ENCODE data around the gene ZNF462. TPM values are rescaled to one million over a fixed set of nuclear protein-coding genes. Genes with fewer than 3 reads are reported as not detected.
"Not testable (repeated sequence)": the region's sequence is repeated elsewhere in the genome, so short reads cannot be mapped to it uniquely, and the experiment has no call there.

ZNF462 gene
- total RNA-seq, 1 experiment from 2014 or later: 8.2 TPM

DNA sequence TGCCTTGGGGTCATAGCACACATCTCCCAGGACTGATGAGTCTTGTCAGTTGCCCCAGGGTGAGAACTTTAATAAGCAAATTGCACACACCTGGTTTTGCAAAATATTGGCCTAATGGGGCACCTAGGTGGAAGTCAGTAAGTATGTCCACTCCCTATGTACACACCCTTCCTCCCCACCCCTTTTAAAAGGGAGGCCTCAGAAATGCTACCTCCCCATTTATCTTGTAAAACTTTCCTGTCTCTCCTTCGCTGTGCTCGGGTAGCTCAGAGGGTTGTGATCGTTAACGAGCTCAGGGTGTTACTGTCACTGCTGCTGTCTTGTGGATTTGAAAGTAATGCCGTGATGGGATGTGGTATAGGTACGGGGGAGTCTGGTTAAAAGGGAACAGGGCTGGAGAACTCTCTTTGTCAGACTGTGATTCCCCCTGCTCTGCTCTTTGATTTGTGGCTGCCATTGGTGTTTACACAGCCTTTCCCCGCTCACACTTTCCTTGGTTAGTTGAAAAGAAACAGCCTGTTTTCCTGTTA is 26.2 kb downstream of the ZNF462 start:
- no peak for DNase-seq (ENCODE audit: low spot score)

DNA sequence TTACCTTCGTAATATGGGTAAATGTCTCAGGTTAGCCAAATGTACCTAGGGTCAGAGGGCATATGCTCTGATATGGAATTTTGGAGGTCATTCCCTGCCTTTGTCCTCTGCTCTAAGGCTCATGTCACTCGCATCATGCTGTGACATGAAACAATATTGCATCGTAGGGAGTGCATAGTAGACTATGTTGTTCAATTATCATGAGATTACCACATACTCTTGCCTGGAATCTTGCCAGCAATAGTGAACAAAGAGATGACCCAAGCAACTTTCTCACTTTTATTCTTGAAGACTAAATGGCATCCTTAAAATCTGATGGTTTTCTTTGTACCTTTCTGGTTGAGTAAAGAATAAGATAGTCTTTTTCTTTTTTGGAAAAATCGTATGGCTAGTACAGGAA is 27.6 kb downstream of the ZNF462 start:
- DNase-seq (ENCODE audit: low spot score): peak; percentile 9

DNA sequence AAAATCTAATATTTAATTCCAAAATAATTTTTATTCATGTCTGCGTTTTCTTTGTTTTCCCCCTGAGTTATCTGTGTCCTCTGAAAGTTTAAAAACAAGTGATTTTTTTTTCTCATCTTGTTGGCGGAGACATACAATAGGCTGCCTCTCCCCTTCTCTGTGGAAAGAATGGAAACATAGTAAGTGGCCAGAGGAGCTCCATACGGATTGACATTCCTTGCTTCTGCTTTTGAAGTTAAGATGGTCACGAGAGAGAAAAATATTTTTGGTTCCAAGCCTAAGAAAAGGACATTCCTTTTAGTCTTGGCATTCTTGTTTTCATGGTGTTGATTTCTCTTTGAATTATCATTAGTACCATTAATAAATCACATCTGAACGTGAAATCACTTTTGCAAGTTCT is 28.3 kb downstream of the ZNF462 start:
- no peak for DNase-seq (ENCODE audit: low spot score)

DNA sequence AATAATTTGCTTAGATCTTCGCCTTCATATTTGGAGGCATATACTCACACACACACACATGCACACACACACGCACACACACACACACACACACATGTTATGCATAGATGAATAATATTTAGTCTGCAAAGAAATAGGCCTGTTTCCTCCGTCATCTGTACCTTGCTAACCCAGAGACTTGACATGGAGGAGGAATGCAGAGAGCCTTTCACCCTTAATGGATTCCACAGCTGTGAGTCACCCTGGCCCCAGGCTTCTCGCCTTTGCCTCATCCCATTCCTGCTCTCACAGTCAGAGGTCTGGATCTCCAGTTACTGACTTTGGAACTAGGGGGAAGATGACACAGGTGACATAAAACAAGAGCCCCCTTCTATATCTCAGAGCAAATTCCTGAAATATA is 29.7 kb downstream of the ZNF462 start:
- peak; percentile 90 for DNase-seq (ENCODE audit: low spot score)

DNA sequence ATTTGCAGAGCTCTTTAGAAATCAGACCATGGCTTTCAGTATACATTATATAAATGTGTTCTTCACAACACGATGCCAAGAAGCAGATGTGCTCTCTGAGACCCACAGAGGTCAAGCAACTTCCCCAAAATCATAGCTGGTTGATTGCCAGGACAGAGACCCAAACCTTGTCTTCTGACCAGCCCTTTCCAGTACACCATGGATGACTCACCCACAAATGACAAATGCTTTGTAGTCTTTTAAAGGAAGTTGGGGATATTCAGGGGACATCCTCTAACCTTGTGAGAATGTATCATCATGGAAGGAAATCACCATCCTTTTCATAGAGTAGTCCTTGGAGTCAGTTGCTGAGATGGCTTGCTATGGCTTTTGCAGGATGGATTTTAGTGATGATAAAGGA is 30.1 kb downstream of the ZNF462 start:
- peak; percentile 42 for DNase-seq (ENCODE audit: low spot score)

DNA sequence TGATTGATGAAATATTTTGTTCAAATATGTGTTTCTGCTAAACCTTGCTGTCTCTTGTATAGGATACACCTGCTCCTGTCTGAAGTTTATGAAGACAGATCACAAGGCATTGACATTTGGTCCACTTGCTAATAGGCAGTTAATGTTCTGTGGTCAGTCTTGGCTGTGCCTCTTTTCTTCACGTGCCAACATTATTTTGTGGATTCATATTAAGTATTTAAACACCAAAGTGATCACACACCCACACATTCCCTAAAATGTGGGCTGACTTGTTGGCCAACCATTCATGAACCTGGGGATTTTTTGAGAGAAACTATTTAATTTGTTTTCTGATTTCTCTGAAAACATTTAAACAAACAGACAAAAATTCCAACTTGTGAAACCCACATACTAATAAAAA is 33.7 kb downstream of the ZNF462 start:
- no peak for DNase-seq (ENCODE audit: low spot score)

DNA sequence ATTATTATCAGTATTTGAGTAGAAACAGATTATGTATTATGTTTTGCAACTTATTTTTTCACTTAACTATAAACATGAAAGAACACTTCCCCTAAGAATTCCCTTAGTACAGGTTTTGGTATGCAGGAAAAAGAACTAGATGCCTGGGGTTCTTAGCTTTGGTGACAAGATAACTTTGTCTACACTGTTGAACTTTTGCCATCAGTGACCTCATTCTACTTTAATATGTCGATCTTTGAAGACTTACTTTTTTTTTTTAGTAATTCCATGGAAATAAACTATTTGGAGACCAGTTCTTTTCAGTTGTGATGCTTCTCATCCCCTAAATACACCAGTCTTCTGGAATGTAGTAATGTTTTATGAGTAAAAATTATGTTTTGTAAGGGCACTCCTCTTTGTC is 34.3 kb downstream of the ZNF462 start:
- DNase-seq (ENCODE audit: low spot score): no peak

DNA sequence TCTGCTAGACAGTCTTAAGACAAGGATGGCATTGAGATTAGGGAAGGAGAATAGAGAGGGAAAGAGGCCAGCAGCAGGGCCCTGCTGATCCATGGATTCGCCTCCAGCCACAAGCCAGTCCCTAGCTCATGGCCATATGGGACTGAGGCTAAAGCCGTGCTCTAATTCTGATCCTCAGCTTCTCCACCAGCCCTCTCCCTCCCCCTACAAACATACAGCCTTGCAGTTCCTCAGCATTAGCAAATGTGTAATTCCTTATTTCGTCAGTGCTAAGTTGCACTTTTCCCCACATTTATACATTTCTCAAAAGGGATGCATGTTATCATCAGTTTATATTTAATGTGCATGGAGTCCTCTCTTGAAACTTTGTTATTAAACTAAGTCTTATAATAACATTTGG is 34.8 kb downstream of the ZNF462 start:
- no peak for DNase-seq (ENCODE audit: low spot score)

DNA sequence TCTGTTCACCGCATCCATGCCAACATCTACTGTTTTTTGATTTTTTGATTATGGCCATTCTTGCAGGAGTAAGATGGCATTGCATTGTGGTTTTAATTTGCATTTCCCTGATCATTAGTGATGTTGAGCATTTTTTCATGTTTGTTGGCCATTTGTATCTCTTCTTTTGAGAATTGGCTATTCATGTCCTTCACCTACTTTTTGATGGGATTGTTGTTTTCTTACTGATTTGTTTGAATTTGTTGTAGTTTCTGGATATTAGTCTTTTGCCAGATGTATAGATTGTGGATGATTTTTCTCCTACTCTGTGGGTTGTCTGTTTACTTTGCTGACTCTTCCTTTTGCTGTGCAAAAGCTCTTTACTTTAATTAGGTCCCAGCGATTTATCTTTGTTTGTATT is 37.6 kb downstream of the ZNF462 start:
- DNase-seq (ENCODE audit: low spot score): not testable (repeated sequence)

DNA sequence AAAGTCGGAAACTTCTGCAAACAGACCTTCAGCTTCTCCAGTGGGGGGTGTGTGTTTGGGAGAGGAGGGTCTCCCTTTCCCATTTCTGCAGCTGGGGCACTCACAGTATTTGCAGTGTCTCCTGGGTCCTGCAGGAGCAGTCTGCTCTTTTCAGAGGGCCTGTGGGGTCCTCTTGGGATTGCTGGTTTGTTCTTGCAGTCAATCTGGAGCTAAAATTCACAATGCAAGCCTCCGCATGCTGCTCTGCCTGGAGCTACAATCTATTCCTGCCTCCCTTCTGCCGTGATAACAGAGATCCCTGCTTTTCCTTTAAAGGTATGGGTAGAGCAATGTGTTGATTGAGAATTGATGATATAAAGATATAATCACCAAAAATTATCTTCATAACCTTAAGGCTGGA is 43.2 kb downstream of the ZNF462 start:
- DNase-seq (ENCODE audit: low spot score): no peak

DNA sequence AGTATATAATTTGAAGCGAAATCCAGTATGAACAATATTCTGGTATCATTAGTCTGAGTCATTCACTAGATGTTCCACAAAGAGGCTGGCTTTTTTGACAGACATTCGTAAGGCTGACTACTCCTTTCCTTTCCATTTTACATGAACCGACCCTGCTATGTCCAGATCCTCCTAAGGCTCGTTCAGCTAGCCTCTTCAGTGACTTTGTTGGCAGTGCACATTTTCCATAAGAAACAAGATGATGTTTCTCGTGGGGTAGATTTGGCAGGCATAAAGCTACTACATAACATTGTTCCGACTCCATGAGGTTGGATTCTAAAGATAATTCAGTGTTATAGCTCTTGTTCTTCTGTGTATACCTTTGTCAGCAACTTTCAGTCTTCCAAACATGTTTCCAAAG is 49.0 kb downstream of the ZNF462 start:
- DNase-seq (ENCODE audit: low spot score): no peak

DNA sequence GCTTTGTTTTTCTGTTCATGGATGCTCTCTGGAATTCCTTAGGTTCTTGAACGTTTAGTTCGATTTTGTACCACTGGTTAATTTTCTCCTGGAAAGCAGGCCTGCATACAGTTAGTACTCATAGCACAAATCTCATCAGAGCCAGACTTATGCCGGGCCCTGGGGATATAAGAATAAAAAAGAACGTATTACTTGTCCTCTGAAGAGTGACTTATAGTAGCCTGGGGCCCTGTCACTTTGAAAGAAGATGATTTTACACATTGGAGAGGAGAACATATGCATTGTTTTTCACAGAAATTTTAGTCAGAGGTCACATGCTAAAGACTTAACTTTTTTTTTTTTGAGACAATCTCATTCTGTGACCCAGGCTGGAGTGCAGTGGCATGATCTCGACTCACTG is 50.3 kb downstream of the ZNF462 start:
- DNase-seq (ENCODE audit: low spot score): no peak

DNA sequence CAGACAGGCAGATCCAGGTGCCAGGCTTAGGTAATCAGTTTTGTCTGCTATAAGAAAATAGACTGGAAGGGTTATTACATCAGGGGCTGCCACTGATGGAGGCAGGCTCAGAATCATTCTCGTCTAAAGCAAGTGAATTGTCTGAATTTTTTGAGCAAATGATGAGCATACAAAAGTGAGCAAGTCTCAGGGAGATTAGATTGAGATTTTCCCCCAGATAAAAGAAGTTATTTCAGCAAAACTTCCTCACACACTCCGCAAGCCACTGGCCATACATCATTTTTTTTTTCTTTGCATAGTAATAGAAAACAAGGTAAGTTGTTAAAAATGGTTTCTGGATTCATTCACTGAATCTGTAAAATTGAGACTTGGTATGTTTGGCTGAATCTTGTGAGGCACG is 52.9 kb downstream of the ZNF462 start:
- DNase-seq (ENCODE audit: low spot score): no peak

DNA sequence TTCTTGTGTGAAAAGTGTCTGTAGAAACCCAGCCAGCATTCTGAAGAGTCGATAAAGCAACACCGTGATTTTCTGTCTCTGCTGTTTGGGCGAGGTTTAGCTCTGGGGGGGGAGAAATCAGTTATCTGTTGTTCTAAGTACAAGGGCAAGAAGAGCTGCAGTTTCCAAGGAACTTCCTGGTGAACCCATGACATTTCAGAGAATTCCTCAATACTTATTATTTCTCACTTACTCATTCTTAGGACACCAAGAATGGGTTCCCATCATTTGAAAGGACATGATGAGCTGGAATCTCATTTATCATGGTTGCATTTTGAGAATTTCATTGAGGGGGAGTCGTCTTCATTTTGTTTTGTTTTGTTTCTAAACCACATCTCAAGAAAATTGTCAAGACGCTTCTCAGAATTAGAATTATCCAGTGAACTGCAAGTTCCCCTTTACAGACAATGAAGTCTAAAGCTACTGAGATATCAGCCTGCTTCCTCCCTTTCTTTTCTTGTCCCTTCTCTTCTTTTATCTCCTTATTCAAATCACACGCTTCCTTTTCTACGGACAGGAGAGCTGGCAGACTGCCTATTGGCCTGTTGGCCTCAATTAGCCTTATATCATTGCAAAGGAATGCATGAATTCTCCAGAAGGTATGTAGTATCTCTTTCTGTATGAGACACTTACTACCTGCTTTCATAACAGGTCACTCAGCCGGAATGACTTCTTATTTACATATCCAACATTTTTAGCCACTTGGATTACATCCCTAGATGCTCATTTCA is 53.7 kb downstream of the ZNF462 start:
- peak; percentile 59 for DNase-seq (ENCODE audit: low spot score)

DNA sequence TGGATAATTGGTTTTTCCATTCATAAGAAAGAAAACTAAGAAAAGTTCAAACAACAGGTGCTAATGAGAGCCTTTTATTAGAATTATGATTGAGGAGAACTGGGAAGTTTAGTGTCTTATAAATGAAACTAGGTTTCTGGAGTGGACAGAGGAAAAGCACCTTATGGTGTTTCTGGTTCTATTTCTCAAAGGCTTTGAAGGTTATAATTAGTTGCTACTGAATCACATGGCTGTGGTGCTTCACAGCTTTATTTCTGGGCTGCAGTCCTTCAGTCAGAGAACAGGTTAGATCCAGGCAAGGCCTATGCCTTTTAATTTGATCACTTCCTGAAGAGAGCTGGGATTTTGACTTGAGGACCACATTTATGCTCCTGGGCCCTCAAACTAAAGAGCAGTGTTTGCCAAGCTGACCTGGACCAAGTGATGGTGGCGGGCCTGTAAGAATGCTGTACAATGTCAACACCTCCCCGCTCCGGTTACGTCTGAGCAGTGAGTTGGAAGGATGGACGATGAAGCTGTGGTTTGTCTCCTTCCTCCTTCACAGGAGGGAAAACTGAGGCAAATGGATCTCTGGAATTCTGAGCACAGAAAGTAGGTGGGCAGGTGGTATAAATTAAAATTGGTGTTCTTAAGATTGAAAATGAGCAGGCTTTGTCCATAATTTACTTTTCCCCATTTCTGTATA is 56.0 kb downstream of the ZNF462 start:
- no peak for DNase-seq (ENCODE audit: low spot score)

DNA sequence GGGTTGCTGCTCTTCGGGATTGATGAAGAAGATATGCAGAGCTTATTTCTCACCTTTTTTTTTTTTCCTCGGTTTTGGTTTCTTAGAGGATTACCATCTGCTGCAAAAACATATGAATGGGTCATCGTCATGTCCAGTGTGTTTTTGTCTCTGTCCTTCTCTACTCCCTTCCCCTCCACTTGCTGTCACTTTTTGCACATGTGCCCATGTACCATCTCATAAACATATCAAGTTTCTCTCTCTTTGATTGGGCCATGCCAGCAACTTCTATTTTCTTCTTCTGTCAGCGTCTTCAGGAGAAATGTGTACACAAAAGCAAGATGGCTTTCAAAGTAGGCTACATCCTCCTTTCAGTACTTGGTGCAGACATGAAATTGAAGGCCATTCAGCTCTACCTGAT is 57.1 kb downstream of the ZNF462 start:
- DNase-seq (ENCODE audit: low spot score): no peak

DNA sequence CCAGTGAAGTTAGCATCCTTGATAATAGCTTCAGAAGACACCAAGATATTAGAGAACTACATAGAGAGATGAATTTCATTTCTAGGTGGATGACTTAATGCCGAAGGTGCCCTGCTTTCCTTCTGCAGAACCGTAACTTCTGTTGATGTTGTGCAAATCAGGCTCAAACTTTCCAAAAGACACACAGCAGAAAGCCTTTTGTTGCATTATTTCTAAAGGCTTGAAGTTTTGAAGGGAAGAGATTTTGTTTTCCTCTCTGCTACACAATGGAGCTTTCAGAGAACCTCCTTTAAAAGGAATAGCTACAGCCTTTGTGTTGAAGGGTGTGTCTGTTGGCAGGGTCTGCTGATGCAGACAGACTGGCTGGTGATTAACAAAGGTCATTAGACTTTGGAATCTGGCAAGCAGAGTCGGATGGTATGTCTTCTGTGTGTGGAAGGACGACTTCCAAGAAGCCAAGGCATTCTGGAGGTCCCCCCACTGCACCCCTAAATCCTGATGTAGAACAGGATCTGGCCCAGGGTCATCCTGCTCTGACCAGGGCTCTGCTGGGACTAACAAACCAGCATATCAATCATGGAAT is 57.8 kb downstream of the ZNF462 start:
- no peak for DNase-seq (ENCODE audit: low spot score)

DNA sequence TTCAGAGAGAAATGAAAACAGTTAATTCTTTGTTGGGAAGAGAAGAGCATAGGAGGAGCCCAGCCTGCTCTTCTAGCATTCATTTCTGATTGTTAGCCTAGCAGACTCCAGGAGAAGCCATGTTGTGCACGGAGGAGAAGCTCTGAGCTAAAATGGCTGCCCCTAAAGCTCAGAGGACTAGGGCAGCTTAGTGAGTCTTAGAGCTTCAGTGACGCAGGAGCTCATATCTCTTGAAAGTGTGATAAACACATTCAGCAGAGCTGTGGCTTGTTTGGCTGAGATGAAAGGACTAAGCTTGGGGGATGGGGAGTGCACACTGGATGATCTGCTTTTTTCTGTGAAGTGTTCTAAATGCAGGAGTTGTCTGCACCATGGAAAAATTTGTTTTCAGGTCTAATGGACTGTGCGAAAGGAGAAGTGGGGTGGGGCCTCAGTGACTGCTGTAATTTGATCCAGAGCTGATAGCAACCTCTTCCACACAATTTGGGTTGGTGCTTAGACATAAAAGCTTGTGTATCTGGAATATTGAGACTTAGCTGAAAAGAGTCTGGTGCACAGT is 58.5 kb downstream of the ZNF462 start:
- DNase-seq (ENCODE audit: low spot score): peak; percentile 31

DNA sequence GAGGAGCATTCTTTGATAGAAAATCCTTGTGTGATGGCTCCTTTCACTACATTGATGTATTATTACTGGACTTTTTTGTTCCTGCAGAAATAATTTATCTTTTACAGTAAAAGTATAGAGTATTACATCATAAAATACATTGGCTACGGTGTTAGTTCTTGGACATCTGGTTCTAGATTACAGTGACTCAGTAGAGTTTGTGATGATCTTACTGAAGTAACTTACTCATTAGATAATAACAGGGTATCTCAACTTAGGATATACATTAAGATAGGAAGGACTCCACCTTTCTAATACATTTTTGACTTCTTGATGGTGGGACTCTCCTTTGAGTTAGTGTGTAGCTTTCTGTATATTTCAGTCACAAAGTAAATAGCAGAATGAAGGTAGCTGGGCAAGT is 59.1 kb downstream of the ZNF462 start:
- DNase-seq (ENCODE audit: low spot score): no peak

DNA sequence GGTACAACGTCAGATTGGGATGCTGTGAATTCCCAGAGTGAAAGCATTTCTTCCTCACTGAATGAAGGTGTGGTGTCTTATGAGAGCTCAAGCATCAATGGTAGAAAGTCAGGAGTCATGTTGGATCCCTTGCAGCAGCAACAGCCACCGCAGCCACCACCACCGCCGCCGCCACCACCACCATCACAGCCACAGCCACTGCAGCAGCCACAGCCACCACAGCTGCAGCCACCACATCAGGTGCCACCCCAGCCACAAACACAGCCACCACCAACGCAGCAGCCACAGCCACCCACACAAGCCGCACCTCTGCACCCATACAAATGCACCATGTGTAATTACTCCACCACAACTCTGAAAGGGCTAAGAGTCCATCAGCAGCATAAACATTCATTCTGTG is 62.4 kb downstream of the ZNF462 start:
- DNase-seq (ENCODE audit: low spot score): no peak

DNA sequence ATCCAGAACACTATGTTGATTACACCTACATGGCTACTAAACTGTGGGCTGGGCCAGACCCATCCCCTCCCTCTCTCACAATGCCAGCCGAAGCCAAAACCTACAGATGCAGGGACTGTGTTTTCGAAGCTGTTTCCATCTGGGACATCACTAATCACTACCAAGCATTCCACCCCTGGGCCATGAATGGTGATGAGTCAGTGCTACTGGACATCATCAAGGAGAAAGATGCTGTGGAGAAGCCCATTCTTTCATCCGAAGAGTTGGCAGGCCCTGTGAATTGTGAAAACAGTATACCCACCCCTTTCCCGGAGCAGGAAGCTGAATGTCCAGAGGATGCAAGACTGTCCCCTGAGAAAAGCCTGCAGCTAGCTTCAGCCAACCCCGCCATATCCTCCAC is 65.0 kb downstream of the ZNF462 start:
- DNase-seq (ENCODE audit: low spot score): no peak

DNA sequence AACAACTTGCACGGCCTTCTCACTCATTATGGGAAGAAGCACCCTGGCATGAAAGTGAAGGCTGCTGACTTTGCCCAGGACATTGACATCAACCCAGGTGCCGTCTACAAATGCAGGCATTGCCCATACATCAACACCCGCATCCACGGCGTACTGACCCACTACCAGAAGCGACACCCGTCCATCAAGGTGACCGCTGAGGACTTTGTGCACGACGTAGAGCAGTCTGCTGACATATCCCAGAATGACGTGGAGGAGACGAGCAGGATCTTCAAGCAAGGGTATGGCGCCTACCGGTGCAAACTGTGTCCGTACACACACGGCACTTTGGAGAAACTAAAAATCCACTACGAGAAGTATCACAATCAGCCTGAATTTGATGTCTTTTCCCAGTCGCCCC is 65.4 kb downstream of the ZNF462 start:
- no peak for DNase-seq (ENCODE audit: low spot score)
